ENCODE measurements around the gene OBP2A. TPM values are rescaled to one million over a fixed set of nuclear protein-coding genes. Genes with fewer than 3 reads are reported as not detected.

Gene OBP2A
- total RNA-seq, 1 donor from 2014 or later, result not detected

DNA sequence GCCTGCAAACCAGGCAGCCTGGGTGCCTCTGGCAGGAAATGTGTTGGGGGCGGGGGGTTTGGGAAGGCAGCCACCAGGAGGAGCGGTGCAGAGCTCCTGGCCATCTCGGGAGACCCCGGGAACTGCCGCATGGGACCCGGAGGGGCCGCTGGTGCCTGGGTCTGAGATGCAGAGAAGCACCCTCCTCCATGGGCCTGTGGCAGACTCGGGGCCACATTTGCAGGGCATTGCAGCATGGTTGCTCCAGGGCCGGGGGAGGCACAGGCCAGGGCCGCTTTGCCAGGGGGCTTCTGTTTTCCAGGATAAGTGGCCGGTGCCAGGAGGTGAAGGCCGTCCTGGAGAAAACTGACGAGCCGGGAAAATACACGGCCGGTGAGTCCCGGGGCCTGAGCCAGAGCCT, 23.0 kb upstream of the OBP2A start:
- Mint-ChIP-seq H3K9me3 (ENCODE audit: unreplicated experiment) (no peaks in the 10 kb centered on the region), H3K27ac (ENCODE audit: unreplicated experiment) (no peak overlapping the region), H3K4me3 (ENCODE audit: unreplicated experiment) (no peak overlapping the region), H3K27me3 (ENCODE audit: unreplicated experiment) (no peaks in the 10 kb centered on the region), H3K36me3 (ENCODE audit: low read depth, unreplicated experiment) (no peaks in the 10 kb centered on the region), H3K4me1 (ENCODE audit: unreplicated experiment) (peaks cover 4% of the 10 kb centered on the region)
- TF ChIP-seq, protein P1, sequence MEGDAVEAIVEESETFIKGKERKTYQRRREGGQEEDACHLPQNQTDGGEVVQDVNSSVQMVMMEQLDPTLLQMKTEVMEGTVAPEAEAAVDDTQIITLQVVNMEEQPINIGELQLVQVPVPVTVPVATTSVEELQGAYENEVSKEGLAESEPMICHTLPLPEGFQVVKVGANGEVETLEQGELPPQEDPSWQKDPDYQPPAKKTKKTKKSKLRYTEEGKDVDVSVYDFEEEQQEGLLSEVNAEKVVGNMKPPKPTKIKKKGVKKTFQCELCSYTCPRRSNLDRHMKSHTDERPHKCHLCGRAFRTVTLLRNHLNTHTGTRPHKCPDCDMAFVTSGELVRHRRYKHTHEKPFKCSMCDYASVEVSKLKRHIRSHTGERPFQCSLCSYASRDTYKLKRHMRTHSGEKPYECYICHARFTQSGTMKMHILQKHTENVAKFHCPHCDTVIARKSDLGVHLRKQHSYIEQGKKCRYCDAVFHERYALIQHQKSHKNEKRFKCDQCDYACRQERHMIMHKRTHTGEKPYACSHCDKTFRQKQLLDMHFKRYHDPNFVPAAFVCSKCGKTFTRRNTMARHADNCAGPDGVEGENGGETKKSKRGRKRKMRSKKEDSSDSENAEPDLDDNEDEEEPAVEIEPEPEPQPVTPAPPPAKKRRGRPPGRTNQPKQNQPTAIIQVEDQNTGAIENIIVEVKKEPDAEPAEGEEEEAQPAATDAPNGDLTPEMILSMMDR (IDR thresholded peaks at IDR 0.05; ENCODE audit: unreplicated experiment), result no peak
- no peak for DNase-seq (ENCODE audit: low spot score)

DNA sequence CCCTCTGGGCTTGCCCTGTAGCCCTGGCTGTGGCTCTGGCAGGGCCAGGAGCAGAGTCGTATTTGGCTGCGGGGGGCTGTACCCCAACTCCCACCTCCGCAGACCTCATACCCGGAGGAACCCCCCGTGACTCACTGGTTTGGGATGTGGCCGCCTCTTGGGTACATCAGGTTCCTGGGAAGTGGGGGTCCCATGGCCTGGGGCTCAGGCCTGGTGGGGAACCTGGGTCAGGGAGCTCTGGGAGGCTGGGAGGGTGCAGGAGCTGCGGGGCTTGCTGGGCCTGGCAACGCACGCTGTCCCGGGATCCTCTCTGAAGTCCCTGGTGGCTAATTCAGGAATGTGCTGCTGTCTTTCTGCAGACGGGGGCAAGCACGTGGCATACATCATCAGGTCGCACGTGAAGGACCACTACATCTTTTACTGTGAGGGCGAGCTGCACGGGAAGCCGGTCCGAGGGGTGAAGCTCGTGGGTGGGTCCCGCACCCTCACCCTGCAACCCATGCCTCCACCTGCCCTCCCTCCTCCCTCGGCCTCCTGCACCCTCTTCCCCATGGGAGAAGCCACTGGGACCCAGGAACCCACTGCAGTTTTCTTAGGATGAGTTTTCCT, 22.3 kb upstream of the OBP2A start:
- no peaks in the 10 kb centered on the region for H3K9me3 Mint-ChIP-seq (ENCODE audit: unreplicated experiment)
- TF ChIP-seq, protein P1 (IDR thresholded peaks at IDR 0.05; ENCODE audit: unreplicated experiment), result no peak
- no peaks in the 10 kb centered on the region for H3K36me3 Mint-ChIP-seq (ENCODE audit: low read depth, unreplicated experiment)
- no peak overlapping the region for H3K4me3 Mint-ChIP-seq (ENCODE audit: unreplicated experiment)
- peaks cover 4% of the 10 kb centered on the region for H3K4me1 Mint-ChIP-seq (ENCODE audit: unreplicated experiment)
- no peak overlapping the region for H3K27ac Mint-ChIP-seq (ENCODE audit: unreplicated experiment)
- no peaks in the 10 kb centered on the region for H3K27me3 Mint-ChIP-seq (ENCODE audit: unreplicated experiment)
- no peak for DNase-seq (ENCODE audit: low spot score)

DNA sequence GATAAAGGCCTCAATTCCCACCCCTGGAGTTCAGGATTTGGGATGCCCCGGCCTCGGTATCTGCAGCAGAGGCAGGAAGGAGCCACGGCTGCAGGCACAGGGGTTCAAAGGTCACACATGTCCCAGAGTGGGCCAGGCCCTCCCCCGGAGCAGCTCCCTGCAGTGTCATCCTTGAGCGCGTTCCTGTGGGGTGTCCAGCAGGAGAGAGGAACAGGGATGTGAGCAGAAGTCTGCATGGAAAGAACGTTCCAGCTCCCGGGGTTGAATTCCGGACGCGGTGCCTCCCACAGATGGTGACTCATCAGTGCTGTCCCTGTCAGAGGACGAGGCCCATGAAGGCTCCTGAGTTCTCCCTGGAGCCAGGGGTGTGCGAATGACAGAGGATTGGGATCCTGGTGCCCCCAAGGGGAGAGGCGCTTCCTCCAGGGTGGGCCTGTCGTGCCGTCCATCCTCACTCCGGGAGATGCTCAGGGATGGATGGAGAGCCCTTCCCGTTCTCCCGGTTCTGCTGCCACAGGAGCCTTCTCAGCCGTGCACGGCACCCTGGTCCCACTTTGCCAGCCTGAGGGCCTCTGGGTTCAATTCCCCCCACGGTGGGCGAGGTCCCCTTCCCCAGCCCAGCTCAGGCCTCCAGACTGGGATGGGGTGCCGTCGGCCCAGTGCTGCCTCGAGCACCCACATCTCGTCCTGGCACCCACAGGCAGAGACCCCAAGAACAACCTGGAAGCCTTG, 21.6 kb upstream of the OBP2A start:
- Mint-ChIP-seq H3K4me3 (ENCODE audit: unreplicated experiment) (no peak overlapping the region), H3K27ac (ENCODE audit: unreplicated experiment) (no peak overlapping the region), H3K9me3 (ENCODE audit: unreplicated experiment) (no peaks in the 10 kb centered on the region), H3K27me3 (ENCODE audit: unreplicated experiment) (no peaks in the 10 kb centered on the region), H3K4me1 (ENCODE audit: unreplicated experiment) (peaks cover 4% of the 10 kb centered on the region), H3K36me3 (ENCODE audit: low read depth, unreplicated experiment) (no peaks in the 10 kb centered on the region)
- no peak for DNase-seq (ENCODE audit: low spot score)
- TF ChIP-seq, protein P1 (IDR thresholded peaks at IDR 0.05; ENCODE audit: unreplicated experiment), result no peak

DNA sequence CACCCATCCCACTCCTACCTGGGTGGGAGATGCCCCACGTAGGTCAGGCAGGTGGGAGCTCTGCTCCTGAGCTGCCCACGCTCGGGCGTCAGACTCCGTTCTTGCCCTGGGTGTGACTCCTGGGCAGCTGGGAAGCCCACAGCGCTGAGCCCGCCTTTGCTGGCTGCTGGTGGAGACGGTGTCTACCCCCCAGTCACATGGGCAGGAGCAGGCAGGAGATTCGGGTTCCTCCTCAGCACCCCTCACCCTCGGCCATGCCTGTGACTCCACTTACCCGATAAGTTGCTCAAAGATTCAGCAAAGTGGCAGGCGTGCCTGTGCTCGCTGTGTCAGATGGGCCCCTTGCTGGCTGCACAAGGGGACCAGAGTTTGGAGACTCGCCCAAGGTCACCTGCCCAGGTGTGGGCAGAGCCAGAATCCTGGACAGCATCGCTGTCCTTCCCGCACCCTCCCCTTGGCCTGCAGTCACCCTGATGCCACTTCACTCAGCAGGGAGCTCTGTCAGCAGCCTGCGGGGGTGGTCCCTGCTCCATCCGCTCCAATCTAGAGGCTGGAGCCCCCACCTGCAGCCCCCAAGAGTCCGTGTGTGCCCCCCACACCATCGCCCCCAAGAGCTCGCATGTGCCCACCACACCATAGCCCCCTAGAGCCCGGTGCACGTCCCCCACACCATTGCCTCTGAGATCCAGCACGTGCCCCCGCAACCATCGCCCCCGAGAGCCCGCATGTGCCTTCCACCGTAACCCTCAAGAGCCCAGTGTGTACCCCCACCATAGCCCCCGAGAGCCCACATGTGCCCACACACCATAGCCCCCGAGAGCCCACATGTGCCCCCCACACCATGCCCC, 20.5 kb upstream of the OBP2A start:
- no peaks in the 10 kb centered on the region for H3K9me3 Mint-ChIP-seq (ENCODE audit: unreplicated experiment)
- no peak overlapping the region for H3K4me3 Mint-ChIP-seq (ENCODE audit: unreplicated experiment)
- H3K36me3 Mint-ChIP-seq (ENCODE audit: low read depth, unreplicated experiment), result no peaks in the 10 kb centered on the region
- TF ChIP-seq, protein P1 (IDR thresholded peaks at IDR 0.05; ENCODE audit: unreplicated experiment), result no peak
- no peak for DNase-seq (ENCODE audit: low spot score)
- H3K27me3 Mint-ChIP-seq (ENCODE audit: unreplicated experiment), result no peaks in the 10 kb centered on the region
- no peak overlapping the region for H3K27ac Mint-ChIP-seq (ENCODE audit: unreplicated experiment)
- peaks cover 4% of the 10 kb centered on the region for H3K4me1 Mint-ChIP-seq (ENCODE audit: unreplicated experiment)
